Breast epithelium (tissue), 4 donors: ENCODE data around the gene RTP2. TPM values are rescaled to one million over a fixed set of nuclear protein-coding genes. Genes with fewer than 3 reads are reported as not detected.

Experiments used
- DNase-seq, 2 donors: peaks; one replicate each; pipeline ENCODE4 v3.0.0-alpha.2; 2019; ENCODE audit warnings: low spot score in 2 of 2
- H3K27ac ChIP-seq, 2 donors: fragments of 200-600 bp; sonication (generic) in 1 of 2; one replicate each; pipeline ENCODE4 v1.5.1; 2016 to 2019; ENCODE audit warnings: mild to moderate bottlenecking in 1 of 2
- H3K27me3 ChIP-seq, 2 donors: fragments of 200-600 bp; sonication (generic) in 1 of 2; one replicate each; pipeline versions ENCODE4 v1.5.1 to v1.6.0; 2017 to 2019; ENCODE audit warnings: control low read depth in 1 of 2, mild to moderate bottlenecking in 1 of 2
- H3K36me3 ChIP-seq: fragments of 200-600 bp; one replicate; pipeline ENCODE4 v1.5.1; 2019
- H3K4me1 ChIP-seq, 2 donors: fragments of 200-600 bp; sonication (generic); one replicate each; pipeline ENCODE4 v1.5.1; 2016 to 2019; ENCODE audit warnings: control low read depth in 1 of 2
- H3K4me3 ChIP-seq, 3 donors: fragments of 200-600 bp; sonication (generic); 1 replicate in 2 of 3; 2 replicates in 1 of 3; pipeline ENCODE4 v1.5.1; 2016 to 2019; ENCODE audit warnings: mild to moderate bottlenecking in 3 of 3, moderate library complexity in 2 of 3
- H3K9me3 ChIP-seq, 2 donors: fragments of 200-600 bp; sonication (generic) in 1 of 2; one replicate each; pipeline ENCODE4 v1.5.1; 2016 to 2019; ENCODE audit warnings: control low read depth in 1 of 2
- POLR2A ChIP-seq: fragments of 450-650 bp; IDR thresholded peaks from one replicate; pipeline ENCODE4 v1.6.1; 2016; ENCODE audit warnings: antibody characterized with exemption, mild to moderate bottlenecking, moderate library complexity
- POLR2AphosphoS5 ChIP-seq, 3 donors: sonication (generic); formaldehyde crosslinking; IDR thresholded peaks; one replicate each; pipeline ENCODE4 v1.6.1; 2017; ENCODE audit warnings: antibody characterized with exemption in 3 of 3
- intact Hi-C: fragments of 100-400 bp; cut with DNase I; formaldehyde crosslinking; loops from one replicate; pipeline ENCODE4 v1.15.1; 2023; ENCODE audit warnings: low total_unique reads
- total RNA-seq, 3 donors: library from RNA; depleted of rRNA; stranded (reverse); fragments of >200 nt; gene quantifications; one replicate each; pipeline ENCODE4 v1.1.0, GENCODE V29; 2016
- TF ChIP-seq, protein P1 (sequence below), 3 donors: fragments of 450-650 bp; IDR thresholded peaks; one replicate each; pipeline ENCODE4 v1.5.1; 2016 to 2017; ENCODE audit warnings: antibody characterized with exemption in 3 of 3, mild to moderate bottlenecking in 3 of 3, moderate library complexity in 3 of 3

The RTP2 gene
- total RNA-seq, 3 donors from 2014 or later, result not detected

DNA sequence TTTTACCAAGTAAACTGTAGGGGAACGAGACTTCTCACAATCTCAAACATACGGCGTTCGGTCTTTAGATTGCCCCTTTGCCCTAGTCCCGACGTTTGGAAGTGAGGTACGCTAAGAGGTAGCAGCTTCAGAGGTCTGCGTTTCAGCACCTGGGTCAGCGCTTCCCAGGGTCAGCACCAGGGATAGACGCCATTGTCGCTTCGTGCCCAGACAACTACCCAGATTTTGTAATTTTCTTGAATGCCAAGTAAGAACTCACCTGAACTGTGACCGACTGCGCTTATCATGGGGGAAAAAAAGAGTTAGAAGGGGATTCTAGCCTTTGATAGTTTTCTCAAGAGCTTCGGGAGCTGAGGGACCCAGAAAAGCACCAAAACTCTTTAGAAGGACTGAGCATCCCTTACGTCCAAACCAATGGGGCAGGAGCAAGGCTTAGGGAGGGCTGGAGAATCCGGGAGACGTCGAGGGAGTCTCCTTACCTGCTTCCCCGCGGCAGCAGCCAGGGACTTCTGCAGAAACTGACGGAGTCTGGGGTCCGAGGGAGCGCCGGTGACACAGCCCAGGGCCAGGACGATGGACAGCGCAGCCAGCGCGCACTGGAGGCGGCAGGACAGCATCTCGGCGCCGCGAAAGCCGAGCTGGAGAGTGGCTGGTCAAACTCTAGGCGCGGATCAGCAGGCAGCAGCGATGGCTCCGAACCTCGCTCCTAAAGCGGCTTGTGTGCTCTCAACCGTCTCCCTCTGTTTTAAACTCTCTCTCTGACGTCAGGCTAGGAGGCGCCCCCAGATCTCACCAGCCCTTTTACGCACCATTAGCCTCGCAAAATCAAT, 32.5 kb downstream of the RTP2 start, which contains the start of gene SST:
Gene SST, minus strand, starts transcription at position 720 of the 830 bp plus-strand sequence. Its CDS starts 103 bp downstream, at position 617.
- H3K9me3 ChIP-seq, result no peaks in the 10 kb centered on the region
- H3K27me3 ChIP-seq, result peaks cover 0 to 41% of the 10 kb centered on the region in 2 donors
- intact Hi-C loops, result loop anchor here (10.0 kb wide), 1 partner anchor 445 kb away; no protein-coding TSS in a partner anchor
- TF ChIP-seq, protein P1, sequence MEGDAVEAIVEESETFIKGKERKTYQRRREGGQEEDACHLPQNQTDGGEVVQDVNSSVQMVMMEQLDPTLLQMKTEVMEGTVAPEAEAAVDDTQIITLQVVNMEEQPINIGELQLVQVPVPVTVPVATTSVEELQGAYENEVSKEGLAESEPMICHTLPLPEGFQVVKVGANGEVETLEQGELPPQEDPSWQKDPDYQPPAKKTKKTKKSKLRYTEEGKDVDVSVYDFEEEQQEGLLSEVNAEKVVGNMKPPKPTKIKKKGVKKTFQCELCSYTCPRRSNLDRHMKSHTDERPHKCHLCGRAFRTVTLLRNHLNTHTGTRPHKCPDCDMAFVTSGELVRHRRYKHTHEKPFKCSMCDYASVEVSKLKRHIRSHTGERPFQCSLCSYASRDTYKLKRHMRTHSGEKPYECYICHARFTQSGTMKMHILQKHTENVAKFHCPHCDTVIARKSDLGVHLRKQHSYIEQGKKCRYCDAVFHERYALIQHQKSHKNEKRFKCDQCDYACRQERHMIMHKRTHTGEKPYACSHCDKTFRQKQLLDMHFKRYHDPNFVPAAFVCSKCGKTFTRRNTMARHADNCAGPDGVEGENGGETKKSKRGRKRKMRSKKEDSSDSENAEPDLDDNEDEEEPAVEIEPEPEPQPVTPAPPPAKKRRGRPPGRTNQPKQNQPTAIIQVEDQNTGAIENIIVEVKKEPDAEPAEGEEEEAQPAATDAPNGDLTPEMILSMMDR (IDR thresholded peaks at IDR 0.05), result no peak
- H3K4me3 ChIP-seq, result no peak within 1 kb of the TSS
- H3K4me1 ChIP-seq, result no peaks in the 10 kb centered on the region
- no peak for DNase-seq
- no peak within 1 kb of the TSS for H3K27ac ChIP-seq
- no peaks in the 10 kb centered on the region for H3K36me3 ChIP-seq

DNA sequence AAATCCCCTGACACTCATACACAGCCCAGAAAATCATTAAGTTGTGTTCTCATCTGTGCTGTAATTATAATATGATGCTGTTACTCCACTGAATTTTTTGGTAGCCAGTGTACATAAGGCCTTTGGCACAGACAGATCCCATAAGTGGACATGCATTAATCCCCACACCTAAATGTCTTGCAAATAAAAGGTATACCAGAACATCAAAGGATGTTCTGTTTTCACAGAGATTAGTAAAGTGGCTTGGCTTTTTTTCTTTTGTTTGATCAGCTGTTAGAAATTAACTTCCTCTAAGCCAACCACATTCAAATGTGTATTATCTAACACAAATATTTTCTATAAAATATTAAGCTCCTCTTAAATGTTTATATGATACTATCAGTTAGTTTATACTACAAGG, 34.8 kb downstream of the RTP2 start:
- intact Hi-C loops, result no loop called here
- TF ChIP-seq, protein P1 (IDR thresholded peaks at IDR 0.05), result no peak
- TF ChIP-seq POLR2A (no peak), POLR2AphosphoS5 (IDR thresholded peaks at IDR 0.05) (no peak)

DNA sequence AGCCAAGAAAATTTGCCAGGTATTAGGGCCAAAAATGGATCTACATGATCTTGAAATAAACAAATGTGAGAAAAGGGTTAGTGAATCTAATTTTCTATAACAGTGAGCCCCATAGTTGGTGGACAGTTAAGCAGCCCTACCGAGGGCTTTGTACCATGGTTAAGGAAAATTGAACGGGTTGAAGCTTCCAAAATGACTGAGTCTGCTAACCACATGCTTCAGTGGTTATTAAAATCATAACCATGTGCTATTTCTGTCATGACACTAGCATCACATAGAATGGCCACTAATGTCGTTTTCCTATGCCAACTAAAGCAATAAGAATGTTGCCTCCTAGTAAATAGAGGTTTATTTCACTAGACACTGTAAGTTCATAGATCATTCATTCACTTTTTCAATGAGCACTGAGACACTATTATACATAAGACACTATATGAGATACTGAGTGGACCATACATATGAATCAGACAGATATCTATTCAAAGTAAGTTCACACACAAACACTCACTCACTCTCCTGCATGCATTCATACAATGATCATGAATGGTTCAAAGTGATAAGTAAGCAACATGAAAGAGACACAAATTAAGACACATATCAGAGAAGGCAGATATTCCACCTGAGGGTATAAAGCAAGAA, 36.5 kb downstream of the RTP2 start:
- Histone ChIP-seq H3K27ac (no peak overlapping the region), H3K27me3 (peaks cover 0 to 20% of the 10 kb centered on the region in 2 donors), H3K4me3 (no peak overlapping the region), H3K9me3 (no peaks in the 10 kb centered on the region), H3K36me3 (no peaks in the 10 kb centered on the region), H3K4me1 (no peaks in the 10 kb centered on the region)
- TF ChIP-seq POLR2AphosphoS5 (IDR thresholded peaks at IDR 0.05) (no peak), POLR2A (no peak)
- TF ChIP-seq, protein P1 (IDR thresholded peaks at IDR 0.05), result no peak
- DNase-seq, result no peak
- intact Hi-C loops, result no loop called here

More for the DNA sequence above, 34.8 kb downstream of the RTP2 start:
- Histone ChIP-seq H3K27ac (no peak overlapping the region), H3K9me3 (no peaks in the 10 kb centered on the region), H3K4me3 (no peak overlapping the region), H3K36me3 (no peaks in the 10 kb centered on the region), H3K27me3 (peaks cover 0 to 33% of the 10 kb centered on the region in 2 donors), H3K4me1 (no peaks in the 10 kb centered on the region)
- DNase-seq, result no peak

DNA sequence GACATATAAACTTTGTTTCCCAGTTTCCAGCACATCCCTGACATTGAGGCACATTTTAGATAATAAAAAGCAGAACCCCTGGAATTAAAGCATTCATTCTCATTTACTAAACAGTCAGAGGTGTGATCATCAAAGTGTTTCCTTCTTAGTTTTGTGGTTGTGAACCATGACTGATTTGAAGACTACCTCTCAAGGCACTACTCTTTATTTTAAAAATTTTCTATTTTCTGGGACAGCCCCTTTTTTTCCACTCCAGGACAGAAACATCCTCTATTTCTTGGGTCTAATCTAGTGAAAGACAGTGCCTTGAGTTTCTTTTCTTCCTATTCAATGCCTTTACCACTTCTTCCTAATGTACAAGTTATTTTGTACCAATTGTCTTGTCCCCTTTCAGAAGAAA, 37.3 kb downstream of the RTP2 start:
- intact Hi-C loops, result no loop called here

More for the DNA sequence above, 37.3 kb downstream of the RTP2 start:
- no peak for DNase-seq
- no peaks in the 10 kb centered on the region for H3K4me1 ChIP-seq
- H3K27ac ChIP-seq, result no peak overlapping the region
- TF ChIP-seq, protein P1 (IDR thresholded peaks at IDR 0.05), result no peak
- TF ChIP-seq POLR2AphosphoS5 (IDR thresholded peaks at IDR 0.05), result no peak
- TF ChIP-seq POLR2A, result no peak
- H3K9me3 ChIP-seq, result no peaks in the 10 kb centered on the region
- H3K27me3 ChIP-seq, result peaks cover 0 to 11% of the 10 kb centered on the region in 2 donors
- H3K4me3 ChIP-seq, result no peak overlapping the region
- H3K36me3 ChIP-seq, result no peaks in the 10 kb centered on the region
